HG02610 (cell line): ENCODE data around the gene COL1A1.

ENCODE experiments used
- ATAC-seq: cut with Tn5 transposase; IDR thresholded peaks from one replicate; pipeline ENCODE4 v1.9.1; 2021; ENCODE audit warnings: mild to moderate bottlenecking, moderate library complexity; ENCODE audit not compliant: unreplicated experiment

Gene COL1A1

DNA sequence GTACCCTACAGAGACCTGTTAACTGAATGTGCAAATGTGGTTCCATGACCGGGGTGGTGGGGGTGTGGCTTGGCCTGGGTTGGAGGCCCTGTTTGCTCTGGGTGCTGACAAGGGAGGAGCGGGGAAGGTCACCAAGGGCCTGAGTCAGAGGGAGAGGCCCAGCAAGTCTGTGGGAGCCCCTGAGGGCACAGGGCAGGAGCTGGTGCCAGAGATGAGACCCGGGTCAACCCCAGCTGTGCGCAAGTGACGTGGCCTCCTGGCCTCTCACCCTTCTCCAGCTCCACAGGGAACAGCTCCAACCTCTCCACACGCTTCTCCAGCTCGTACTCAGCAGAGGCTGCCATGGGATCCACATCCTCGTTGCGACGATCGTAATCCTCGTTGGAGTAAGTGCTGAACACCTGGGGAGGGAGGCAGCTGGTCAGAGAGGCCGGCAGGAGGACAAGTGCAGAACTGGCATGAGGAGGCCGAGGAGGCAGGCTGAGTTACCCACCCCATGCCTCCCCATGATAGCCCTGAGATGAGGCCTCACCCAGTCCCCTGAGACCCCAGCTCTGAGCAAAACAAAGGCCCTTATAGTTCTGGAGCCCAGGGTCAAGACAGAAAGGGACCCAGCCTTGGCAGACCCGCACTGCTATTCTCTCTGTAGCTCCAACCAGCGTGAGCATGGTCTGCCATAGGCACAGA, 56.4 kb downstream of the COL1A1 start:
- no peak for ATAC-seq

DNA sequence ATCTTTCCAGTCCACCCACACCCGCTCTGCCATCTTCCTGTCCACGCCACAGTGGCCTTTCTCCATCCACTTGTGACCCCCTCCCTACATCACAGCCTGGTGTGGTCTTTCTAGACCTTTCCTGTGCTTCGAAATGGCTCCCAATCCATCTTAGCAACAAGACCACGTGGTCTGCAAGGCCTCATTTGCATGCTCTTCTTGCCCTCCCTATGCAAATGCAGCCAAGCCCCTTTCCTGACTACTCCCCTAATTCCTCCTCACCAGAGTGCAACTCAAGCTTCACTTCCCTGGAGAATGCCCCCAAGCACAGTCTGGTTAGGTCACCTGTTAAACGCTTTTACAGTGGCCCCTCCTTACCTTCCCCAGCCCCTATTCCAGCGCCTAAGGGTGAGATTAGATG, 57.1 kb downstream of the COL1A1 start:
- no peak for ATAC-seq

DNA sequence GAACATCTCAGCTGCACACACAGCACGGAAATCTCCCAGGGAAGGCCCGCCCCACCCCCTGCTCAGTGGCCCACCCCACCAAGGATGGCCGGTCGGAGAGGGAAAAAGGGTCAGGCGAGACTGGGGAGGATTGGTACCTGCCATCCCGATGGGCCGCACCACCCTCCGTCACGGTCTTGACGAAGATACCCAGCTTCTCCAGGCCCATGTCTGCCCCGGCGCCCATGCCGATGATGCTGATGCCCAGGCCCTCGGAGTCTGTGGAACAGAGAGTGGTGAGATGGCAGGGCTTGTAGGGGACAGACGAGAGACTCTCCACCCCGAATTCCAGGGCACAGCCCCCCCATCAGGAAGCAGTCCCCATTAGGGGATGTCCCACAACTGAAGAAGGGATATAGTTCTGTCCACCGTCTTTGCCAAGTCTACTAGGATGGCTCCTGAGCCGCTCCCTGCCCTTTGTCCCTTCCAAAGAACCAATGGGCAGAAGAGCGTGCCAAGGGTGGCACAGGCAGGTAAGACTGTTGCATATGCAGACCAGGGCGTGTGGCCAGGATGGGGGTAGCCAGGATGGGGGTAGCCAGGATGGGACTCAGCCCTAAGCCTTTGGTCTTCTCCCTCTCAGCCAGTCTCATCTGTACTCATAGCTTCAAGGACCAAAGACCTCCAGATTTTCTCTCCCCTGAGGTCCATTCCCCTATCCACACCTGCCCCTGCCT, 57.8 kb downstream of the COL1A1 start:
- no peak for ATAC-seq

DNA sequence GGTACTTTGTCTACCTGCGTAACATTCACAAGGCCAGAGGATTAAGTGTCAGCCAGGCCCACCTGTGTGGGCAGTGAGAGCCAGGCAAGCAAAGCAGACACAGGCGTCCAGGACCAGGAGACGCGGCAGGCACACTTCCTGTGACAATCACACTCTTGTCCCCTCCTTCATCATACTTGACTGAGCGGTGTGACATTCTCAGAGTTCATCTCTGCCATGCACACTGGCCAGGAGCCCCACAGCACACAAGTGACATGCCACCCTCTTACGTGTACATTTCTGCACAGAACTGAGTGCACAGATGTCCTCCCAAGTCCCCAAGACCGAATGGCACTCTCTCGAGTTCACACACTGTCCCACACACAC, 59.7 kb downstream of the COL1A1 start:
- ATAC-seq: no peak

DNA sequence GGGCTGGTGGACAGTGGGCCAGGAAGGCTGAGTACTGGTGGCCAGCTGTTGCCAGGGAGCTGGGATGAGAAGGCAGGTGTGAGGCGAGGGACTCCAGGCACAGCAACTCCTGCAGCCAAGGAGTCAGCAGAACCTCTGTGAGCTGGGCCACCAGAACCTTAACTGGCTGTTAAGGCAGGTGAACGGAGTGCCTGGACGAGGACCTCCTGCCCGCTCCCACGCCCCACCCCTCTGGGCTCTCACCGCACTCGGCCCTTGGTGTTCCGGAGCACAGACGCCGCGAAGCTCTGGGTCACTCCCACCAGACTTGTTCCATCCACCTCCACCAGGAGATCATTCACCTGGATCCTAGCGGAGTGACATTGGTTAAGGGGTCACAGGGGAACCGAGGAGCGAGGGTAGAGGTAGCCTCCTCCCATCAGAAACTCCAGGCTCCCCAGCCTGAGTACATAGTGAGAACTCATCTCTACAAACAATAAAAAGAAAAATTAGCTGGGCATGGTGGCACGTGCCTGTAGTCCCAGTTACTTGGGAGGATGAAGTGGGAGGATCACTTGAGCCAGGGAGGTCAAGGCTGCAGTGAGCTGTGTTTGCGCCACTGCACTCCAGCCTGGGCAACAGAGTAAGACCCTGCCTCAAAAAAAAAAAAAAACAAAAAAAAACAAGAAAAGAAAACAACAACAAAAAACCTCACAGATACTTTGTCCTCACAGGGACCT, 60.2 kb downstream of the COL1A1 start:
- no peak for ATAC-seq

DNA sequence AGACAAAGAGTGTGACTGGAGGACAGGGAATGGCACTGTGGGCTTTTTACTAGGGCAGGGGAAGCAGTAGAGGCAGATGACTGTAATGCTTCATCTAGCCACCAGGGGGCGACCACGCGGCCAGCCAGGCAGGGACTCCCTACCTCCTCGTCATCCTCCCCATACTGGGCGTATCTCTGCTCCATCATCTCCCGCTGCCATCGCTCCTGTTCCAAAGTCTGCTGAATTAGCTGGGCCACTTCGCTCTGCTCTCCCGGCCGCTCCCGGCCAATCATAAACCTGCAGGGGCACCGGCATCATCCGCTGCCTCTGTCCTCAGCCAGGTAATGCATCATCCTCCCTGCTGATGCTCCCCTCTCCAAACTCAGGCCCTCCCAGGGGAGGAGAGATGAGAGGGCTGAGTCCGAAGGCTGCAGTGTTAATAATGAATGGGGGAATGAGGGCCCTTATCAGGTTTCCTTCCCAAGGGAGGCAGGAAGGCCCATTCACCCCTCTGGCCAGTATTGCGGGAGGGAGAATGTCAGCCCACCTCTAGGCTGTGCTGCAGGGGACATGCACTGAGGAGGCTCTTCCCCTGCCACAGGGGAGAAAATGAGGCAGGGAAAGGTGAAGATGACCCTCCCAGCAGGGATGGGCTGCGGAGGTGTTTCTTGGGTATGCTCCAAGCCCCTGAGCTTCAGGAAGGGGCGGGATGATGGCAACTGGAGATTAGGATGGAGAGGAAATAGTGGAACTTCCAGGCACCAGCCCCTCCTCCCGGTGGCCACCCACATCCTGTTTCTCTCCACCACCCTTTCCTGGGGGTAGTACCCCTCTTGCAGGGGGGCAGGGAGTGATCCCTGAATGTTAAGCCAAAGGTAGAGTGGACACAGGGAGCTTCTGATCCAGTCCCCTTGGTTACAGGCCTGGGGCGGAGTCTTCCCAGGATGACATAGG, 61.2 kb downstream of the COL1A1 start:
- ATAC-seq: peak; percentile 47

DNA sequence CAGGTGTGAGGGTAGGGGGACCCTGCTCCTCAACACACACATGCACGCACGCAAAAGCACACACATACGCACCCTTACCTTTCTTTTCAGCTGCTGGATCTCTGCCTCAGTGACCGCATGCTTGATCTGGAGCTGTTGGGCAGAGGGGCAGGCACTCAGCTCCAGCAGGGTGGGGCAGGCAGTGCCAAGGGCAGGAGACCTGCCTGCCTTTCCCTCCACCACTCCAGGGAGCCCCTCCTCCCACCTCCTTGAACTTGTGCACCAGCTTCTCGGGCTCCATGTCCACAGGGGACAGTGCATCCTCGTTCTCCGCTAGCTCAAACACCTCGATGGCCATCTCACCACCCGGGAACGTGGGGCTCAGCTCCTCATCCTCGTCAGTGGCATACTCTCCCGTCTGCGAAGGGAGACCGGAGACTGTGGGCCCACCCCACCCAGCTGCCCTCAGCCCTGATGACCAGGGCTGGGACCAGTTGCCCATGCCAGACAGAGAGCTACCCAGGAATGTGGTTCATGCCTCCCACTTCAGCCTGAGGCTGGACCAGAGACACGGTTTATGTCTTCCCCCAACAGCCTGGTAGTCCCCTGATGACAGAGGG, 62.1 kb downstream of the COL1A1 start:
- ATAC-seq: no peak

DNA sequence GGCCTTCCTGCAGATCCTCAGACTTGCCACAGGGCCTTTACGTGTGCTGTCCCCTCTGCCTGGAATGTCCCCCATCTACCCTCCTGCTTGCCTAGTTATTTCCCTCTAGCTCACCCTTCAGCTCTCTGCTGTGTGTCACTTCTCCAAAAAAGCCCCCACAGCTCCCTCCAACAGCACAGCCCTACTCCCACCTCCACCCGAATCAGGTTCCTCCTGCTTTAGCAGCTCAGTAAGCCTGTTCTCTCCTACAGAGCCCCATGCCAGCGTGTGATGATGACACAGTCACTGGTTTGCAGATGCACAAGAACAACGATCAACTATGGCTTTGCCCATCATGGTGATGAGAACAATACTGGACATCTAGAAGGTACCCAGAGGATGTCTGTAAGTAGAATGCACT, 64.4 kb downstream of the COL1A1 start:
- no peak for ATAC-seq

DNA sequence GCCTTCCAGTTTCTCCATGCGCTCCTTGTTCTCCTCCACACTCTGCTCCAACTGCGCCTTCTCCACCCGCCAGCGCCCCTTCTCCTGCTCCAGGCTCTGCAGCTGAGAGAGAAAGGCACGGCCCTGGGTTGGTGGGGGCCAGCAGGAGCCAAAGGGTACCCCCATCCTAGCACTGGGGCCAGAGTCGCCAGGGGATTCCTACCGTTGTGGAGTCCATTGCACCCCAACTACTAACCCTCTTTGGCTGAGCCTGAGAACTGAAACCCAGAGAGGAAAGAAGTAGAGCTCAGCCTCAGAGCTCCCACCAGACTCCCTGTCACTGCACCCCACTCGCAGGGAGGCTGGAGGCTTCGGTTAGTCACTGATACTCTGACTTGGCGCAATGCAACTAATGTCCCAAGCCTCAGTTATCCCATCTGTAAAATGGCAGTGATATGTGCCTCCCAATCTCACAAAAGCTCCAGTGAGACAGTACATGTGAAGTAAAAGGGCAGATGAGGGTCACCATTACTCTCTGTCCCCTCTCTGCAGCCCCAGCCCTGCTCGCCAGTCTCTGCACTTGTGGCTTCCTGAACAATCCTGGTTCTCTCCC, 65.2 kb downstream of the COL1A1 start:
- ATAC-seq: no peak

DNA sequence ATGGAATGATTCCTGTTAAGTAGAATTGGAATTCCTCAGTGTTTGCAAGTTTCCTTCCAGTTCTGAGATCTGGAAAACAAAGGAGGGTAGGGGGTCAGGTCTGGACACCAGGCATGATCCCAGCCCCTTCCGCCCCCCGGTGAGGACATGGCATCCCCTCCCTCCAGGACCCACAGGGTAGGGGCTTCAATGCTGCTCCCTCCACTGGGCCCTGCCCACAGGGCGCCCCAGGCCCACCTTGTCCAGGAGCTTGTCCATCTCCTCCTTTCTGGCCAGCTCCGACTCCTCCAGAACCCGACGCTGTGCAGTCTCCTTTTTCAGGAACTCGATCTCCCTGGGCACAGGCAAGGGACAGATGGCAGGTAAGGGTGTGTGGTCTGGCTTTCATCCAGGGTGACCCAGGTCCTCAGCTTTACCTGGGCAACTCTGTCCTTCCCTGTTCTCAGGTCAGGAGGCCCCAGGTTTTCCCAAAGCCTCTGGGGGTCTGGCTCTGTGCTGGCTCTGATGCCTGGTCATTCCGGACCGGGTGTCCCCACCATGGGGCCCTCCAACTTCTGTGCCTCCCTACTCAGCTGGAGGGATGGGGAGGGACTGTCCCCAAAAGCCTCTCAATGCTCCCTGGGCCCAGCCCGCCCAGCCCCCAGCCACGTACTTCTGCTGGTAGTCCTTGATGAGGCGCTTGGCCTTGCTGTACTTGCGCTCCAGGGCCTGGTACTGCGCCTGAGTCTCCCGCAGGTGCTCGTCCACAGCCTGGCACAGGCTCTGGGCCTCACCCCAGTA, 65.9 kb downstream of the COL1A1 start:
- ATAC-seq: no peak

DNA sequence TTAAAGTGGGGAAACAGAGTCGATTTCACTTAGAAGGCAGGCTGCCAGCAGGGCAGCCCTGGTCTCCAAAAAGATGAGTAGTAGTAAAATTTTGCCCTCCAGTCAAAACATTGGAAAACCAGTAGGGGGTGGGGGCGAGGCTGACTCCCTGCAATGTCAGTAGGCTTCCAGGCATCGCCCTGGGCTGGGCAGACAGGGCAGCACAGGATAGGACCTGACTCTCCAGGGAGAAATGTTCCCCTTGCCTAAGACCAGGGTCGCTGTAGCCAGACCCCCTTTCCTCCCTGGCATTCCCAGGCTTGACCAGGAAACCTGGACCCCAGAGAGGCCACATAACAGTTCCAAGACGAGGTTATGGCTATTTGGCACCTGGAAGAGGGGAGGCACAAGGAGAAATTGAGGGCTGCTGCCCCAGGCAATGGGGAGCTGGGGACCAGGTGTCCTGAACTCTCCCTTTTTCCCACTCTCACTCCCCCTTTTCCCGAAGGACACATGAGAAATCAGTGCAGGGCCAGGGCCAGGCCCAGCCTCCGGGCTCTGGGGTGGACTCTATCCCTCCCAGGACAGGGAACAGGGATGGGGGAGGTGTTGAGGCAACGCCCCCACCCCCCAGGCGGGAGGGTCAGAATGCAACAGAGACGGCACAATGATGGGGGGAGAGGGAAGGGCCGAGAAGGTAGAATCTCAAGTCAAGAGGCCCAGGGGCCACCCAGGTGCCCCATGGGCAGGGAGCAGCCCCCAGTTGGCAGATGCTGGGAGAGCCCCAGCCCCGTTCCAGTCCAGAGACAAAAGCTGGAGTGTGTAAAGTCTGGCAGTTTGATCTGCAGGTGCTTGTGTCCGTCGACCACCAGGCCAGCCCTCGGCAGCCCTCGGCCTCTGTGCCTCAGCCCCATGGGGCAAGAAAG, 67.0 kb downstream of the COL1A1 start:
- no peak for ATAC-seq

DNA sequence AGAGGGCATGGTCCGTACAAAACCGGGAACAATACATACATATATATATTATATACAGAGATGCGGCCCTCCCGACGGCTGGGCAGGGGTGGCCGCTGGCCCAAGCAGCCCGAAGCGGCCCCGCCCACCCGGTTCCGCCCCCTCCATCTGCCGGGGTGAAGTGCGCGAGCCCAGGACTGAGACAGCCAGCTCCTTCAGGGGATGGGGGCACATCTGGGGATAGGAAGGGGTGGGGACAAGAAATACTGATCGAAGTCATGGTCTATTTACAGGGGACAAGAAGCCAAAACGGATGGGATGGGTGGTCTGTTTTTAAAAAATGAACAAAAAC, 67.7 kb downstream of the COL1A1 start:
- no peak for ATAC-seq
